Measurements from ENCODE around the gene DNASE1L3. TPM values are rescaled to one million over a fixed set of nuclear protein-coding genes. Genes with fewer than 3 reads are reported as not detected.

DNASE1L3 gene
- total and polyA plus RNA-seq, 2 of the 13 experiments (the other 11 are each of a cell fraction or from before 2014, with no cell fraction given) = 0.86 to 1.7 TPM

- TF ChIP-seq KDM4B (CRISPR knock-in tag; IDR thresholded peaks at IDR 0.05) = no peak
- peak; percentile 79 for TF ChIP-seq GATAD2A (CRISPR knock-in tag; IDR thresholded peaks at IDR 0.05)
- no peak for TF ChIP-seq TCF12 (IDR thresholded peaks at IDR 0.05)
- TF ChIP-seq TCF12 (CRISPR knock-in tag; IDR thresholded peaks at IDR 0.05) = no peak
- TF ChIP-seq TEAD3 (CRISPR knock-in tag; optimal IDR thresholded peaks at IDR 0.05; ENCODE audit: borderline replicate concordance) = peak; percentile 59
- TF ChIP-seq CEBPG (CRISPR knock-in tag; IDR thresholded peaks at IDR 0.05) = 0 out of 2 replicates have a peak, but pooled peaks have one; percentile 6
- TF ChIP-seq RCOR2 (CRISPR knock-in tag; IDR thresholded peaks at IDR 0.05) = peak; percentile 64; the same call in 1 of the 2 replicates
- 0 out of 2 replicates have a peak, but pooled peaks have one; percentile 13 for TF ChIP-seq CHD2 (IDR thresholded peaks at IDR 0.05; ENCODE audit: low read depth, low read length)
- peak; percentile 52; the same call in 1 of the 2 replicates for TF ChIP-seq JUN (CRISPR knock-in tag; IDR thresholded peaks at IDR 0.05)
- TF ChIP-seq ZNF510 (CRISPR knock-in tag; IDR thresholded peaks at IDR 0.05; ENCODE audit: low read depth) = 0 out of 2 replicates have a peak, but pooled peaks have one; percentile 31
- no peak for TF ChIP-seq CENPX (CRISPR knock-in tag; IDR thresholded peaks at IDR 0.05)
- no peak for TF ChIP-seq KDM6A (CRISPR knock-in tag; IDR thresholded peaks at IDR 0.05; ENCODE audit: low read depth)
- TF ChIP-seq EP300 (IDR thresholded peaks at IDR 0.05; ENCODE audit: low read depth in 2 of 2, low read length in 2 of 2) = 0 out of 4 replicates have a peak, but pooled peaks of 1 of the 2 experiments have one; percentile 1
- 0 out of 2 replicates have a peak, but pooled peaks have one; percentile 43 for TF ChIP-seq EP300 (CRISPR knock-in tag; IDR thresholded peaks at IDR 0.05; ENCODE audit: borderline replicate concordance)
- TF ChIP-seq ARNTL (CRISPR knock-in tag; IDR thresholded peaks at IDR 0.05) = no peak
- peak; percentile 43; the same call in 1 of the 2 replicates for TF ChIP-seq YEATS2 (CRISPR knock-in tag; IDR thresholded peaks at IDR 0.05; ENCODE audit: borderline replicate concordance)
- peak; percentile 77 for TF ChIP-seq HNF4A (CRISPR knock-in tag; IDR thresholded peaks at IDR 0.05)
- TF ChIP-seq CREBL2 (CRISPR knock-in tag; IDR thresholded peaks at IDR 0.05; ENCODE audit: borderline replicate concordance) = no peak
- TF ChIP-seq TAF15 (IDR thresholded peaks at IDR 0.05; ENCODE audit: low read depth, low read length, poor library complexity, severe bottlenecking) = no peak
- TF ChIP-seq PAF1 (CRISPR knock-in tag; IDR thresholded peaks at IDR 0.05) = no peak
- peak; percentile 66; the same call in 1 of the 2 replicates for TF ChIP-seq REPIN1 (CRISPR knock-in tag; IDR thresholded peaks at IDR 0.05; ENCODE audit: borderline replicate concordance, low read depth)
- no peak for TF ChIP-seq HCFC1 (IDR thresholded peaks at IDR 0.05; ENCODE audit: low read depth, low read length)
- no peak for TF ChIP-seq ZFP41 (CRISPR knock-in tag; IDR thresholded peaks at IDR 0.05; ENCODE audit: borderline replicate concordance)
- TF ChIP-seq BORCS8-MEF2B (CRISPR knock-in tag; IDR thresholded peaks at IDR 0.05) = peak; percentile 54; the same call in 1 of the 2 replicates
- no peak for TF ChIP-seq POLR2AphosphoS5 (IDR thresholded peaks at IDR 0.05; ENCODE audit: low read depth, low read length)
- TF ChIP-seq ZSCAN31 (CRISPR knock-in tag; IDR thresholded peaks at IDR 0.05; ENCODE audit: low read depth) = no peak
- 0 out of 2 replicates have a peak, but pooled peaks have one; percentile 29 for TF ChIP-seq ZNF503 (CRISPR knock-in tag; IDR thresholded peaks at IDR 0.05)
- no peak for TF ChIP-seq ZNF30 (CRISPR knock-in tag; IDR thresholded peaks at IDR 0.05)
These were observed 6.5 kb upstream of the DNASE1L3 start (continued) for GRCh38 chr3:58217209-58217811.
